HG02623 (cell line): Measurements from ENCODE around the gene TRIM28.

ENCODE experiments used
- ATAC-seq: cut with Tn5 transposase; IDR thresholded peaks from one replicate; pipeline ENCODE4 v1.9.1; 2021; ENCODE audit warnings: moderate library complexity; ENCODE audit not compliant: unreplicated experiment

The TRIM28 gene

DNA sequence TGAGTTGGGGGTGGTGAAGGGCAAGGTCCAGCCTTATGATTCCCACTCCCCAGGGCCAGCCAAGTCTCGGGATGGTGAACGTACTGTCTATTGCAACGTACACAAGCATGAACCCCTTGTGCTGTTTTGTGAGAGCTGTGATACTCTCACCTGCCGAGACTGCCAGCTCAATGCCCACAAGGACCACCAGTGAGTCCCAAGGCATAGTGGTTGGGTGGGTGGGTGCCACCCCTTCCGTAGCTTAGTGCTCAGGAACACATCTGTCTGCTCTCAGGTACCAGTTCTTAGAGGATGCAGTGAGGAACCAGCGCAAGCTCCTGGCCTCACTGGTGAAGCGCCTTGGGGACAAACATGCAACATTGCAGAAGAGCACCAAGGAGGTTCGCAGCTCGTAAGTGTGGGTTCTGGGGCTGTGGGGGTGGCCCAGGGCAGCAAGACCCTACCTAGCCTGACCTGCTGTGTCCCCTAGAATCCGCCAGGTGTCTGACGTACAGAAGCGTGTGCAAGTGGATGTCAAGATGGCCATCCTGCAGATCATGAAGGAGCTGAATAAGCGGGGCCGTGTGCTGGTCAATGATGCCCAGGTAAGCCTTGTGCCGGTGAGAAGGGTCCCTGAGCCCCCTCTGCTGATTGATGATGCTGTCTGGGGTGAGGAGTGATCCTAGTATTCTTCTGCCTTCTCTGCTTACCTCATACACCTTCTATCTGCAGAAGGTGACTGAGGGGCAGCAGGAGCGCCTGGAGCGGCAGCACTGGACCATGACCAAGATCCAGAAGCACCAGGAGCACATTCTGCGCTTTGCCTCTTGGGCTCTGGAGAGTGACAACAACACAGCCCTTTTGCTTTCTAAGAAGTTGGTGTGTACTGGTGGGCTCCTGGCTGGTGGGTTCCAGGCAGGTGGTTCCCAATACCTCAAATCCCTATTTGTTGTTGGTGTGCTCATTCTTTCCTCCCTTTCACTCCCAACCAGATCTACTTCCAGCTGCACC, 3.8 kb downstream of the TRIM28 start:
- no peak for ATAC-seq

DNA sequence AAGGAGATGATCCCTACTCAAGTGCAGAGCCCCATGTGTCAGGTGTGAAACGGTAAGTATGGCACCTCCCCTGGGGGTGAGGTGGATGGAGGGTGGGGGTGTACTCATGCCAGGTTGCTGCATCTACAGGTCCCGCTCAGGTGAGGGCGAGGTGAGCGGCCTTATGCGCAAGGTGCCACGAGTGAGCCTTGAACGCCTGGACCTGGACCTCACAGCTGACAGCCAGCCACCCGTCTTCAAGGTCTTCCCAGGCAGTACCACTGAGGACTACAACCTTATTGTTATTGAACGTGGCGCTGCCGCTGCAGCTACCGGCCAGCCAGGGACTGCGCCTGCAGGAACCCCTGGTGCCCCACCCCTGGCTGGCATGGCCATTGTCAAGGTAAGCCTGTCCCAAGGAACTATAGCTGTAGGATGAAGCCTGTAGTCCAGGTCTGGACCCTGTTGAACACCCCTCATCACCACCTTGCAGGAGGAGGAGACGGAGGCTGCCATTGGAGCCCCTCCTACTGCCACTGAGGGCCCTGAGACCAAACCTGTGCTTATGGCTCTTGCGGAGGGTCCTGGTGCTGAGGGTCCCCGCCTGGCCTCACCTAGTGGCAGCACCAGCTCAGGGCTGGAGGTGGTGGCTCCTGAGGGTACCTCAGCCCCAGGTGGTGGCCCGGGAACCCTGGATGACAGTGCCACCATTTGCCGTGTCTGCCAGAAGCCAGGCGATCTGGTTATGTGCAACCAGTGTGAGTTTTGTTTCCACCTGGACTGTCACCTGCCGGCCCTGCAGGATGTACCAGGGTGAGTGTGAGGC, 5.2 kb downstream of the TRIM28 start:
- ATAC-seq, result no peak

DNA sequence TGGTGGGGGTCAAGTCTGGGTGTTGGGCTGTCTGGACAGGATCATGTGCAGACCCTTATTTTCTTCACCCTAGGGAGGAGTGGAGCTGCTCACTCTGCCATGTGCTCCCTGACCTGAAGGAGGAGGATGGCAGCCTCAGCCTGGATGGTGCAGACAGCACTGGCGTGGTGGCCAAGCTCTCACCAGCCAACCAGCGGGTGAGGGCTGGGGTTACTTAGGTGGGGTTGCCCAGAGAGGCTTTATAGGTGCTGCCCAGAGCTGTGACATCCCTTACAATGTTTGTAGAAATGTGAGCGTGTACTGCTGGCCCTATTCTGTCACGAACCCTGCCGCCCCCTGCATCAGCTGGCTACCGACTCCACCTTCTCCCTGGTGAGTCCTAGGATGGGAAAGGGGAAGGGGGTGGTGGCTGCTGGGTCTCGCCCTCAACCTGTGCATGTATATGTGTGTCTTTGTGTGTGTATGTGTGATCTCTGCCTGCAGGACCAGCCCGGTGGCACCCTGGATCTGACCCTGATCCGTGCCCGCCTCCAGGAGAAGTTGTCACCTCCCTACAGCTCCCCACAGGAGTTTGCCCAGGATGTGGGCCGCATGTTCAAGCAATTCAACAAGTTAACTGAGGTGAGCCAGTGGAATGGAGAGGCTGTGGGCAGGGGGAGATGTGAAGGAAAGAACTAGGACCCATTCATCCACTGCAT, 5.9 kb downstream of the TRIM28 start:
- no peak for ATAC-seq

DNA sequence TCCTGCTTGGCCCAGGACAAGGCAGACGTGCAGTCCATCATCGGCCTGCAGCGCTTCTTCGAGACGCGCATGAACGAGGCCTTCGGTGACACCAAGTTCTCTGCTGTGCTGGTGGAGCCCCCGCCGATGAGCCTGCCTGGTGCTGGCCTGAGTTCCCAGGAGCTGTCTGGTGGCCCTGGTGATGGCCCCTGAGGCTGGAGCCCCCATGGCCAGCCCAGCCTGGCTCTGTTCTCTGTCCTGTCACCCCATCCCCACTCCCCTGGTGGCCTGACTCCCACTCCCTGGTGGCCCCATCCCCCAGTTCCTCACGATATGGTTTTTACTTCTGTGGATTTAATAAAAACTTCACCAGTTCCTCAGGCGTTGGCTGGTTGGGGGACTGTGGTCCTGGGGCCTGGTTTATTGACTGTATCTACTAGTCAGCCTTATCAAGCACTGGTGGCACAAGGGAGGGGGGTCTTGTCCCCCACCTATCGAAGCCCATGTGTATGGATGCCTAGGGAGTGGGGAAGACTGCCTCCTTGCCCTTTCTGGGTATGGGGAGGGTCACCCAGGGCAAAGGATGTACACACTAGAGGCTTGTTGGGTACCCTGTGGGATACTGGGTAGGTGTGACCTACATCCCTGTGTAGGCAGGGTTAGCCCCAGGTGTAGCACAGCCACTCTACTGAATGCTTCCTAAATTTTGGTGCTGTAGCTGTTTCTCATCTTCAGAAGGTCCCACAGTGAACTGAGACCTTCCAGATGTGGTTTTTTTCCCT, 6.7 kb downstream of the TRIM28 start:
- ATAC-seq, result no peak

DNA sequence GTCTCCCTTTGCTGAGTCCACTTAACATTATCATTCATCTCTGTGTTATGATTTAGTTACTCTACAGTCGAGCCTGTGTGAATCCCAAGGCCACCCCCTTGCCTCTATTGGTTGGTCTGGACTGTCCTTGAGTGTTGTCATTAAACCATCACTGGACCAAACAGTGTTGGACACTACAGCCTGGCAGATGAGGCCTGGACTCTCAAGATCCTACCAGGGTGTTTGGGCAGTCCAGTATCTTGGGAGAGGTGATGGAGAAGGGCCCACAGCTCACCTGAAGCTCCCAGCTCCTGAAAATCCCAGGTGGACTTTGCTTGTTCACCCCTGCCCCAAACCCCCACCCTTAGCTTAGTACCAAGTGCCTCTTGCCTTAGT, 7.2 kb downstream of the TRIM28 start:
- no peak for ATAC-seq

DNA sequence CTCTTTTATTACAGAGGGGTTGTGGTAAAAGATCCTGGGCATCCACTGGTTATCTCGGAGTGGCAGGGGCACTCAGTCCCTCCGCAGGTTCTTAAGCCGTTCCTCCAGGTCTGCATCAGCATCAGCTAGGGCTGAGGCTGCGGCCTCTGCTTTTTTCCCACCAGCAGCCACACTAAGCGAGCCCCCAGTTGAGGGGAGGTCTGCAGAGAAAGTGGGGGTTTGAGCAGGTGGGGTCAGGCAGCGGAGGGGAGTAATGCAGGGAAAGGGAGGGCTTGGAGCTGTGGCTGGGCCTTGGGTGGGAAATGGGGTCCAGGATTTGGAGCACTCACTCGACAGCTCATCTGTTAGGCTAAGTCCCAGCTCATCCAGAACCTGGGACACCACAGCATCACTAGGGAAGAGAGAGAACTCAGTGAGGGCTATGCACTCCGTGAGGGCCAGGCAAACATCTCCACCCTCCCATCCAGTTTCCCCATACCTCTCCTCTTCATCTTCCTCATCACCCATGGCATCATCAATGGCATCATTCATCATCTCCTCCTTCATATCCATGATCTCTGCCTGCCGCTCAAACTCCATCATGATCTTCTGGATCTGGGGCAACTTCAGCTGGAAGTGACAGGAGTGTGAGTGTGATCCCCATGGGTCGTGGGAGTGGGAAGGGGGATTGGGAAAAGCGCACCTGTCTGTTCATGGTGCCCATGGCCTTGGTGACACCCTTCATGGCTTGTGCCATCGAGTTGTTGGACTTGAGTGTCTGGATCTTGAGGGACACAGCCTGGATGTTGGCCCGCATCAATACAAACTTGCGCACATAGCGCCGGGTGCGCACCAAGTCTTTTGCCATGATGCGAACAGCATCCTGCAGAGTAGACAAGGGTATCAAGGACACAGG, 8.0 kb downstream of the TRIM28 start:
- ATAC-seq, result no peak

DNA sequence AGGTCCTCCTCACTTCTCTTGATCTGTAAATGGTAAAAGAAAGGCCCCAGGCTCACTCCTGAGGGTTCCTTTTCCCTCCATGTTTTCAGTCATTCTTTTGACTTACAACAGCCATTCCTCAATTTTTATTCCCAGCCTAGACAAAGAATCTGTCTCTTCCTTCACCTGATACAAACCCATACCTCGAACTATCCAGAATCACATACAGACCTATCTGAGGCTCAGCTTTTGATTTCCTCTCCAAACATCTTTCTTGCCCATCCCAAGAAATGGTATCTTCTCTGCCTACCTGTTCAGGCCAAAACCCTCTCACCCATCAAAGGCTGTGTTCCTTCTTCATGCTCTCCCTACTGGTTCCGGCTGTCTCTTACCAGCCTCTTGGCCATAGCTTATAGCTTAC, 8.8 kb downstream of the TRIM28 start:
- no peak for ATAC-seq

DNA sequence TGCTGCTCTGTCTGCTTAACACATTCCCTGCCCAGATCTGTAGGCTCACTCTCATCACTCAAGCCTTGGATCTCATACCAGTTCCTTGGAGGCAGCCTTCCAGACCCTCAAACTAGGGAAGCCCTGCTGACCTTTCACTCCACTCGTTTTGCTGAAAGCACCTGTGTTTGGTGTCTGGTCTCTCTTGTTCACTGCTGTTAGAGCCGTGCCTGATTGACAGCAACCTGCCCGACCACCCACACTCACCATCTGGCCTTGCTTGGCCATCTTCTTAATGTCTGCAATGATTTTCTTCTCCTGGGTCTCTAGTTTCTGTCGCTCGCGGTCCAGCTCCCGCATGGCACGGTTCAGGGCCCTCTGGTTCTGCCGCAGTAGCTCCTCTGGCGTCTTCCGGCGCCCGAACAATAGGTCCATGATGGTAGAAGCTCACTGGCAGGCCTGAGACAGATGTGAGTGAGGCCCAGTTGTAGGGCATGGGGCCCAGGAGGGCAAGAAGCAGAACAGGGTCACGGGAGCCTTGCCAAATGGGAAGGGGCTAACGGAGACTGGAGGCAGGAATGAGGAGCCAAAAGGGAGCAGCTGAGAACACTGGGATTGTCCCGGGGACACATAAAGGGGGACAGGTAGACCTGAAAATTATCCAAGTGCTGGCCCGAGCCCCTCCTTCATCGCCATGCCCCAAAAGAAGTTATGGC, 10.1 kb downstream of the TRIM28 start:
- no peak for ATAC-seq

DNA sequence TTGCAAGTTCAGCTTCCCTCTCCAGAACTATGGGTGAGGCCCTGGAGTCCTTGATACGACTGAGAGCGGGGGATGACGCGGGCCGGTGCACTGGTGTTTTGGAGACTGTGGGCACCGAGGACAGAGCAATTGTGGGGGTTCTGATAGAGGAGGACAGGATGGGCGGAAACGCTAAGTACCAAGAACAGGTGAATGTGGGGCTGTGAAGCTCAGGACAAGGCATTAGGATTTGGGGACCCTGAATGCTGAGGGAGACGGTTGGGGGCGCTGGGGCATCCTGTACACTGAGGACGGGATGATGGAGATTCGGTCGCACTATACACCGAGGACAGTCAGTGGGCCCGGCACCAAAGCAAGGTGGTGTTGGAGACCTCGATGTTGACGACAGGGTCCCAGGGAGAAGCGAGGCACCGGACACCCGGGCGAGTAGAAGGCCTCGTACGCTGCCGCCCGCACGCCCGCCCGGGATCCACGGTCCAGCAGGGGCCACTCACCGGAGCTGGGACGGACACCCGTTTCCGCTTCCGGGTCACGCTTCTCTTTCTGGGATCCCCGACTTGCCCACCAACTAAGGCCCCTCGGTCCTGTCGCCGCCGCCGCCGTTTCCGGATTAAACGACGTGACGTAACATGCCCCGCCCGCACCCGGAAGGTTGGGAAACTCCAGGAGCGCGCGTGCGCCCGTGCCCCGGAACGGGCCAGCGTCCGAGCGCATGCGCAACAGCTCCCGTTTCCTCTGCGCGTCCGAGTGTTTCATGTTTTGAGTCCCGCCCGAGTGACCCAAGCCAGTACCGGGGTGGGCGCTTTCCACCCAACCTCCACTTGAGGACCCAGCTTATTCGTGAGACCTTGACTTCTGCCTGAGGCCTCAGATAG, 10.9 kb downstream of the TRIM28 start, which contains the start of gene CHMP2A:
Gene CHMP2A, minus strand, starts transcription at position 612 of the 875 bp plus-strand sequence. CDS start 893 bp downstream, outside the sequence.
- ATAC-seq, result no peak

DNA sequence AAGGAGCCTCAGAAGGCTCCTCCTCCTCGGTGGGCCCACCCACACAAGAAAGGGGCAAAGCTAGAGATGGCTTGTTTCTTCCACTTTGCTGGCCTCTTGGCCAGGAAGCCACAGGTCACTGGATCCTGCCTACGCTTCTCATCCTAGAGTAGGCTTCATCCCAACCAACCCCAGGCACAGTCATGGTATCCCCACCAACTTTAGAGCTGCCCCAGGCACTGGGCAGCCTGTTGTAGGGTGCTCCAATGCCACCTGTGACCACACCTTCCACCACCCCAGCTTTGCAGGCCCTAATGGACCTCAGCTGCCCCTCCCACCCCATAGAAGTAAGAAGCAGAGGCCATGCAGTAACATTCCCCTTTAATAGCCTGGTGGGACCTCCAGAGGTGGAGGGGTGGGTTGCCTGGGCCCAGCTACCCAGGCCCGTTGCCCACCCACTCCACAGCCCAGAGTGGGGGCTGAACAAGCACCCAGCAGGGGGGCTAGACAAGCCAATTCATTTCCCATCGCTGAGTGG, 11.6 kb downstream of the TRIM28 start:
- no peak for ATAC-seq

DNA sequence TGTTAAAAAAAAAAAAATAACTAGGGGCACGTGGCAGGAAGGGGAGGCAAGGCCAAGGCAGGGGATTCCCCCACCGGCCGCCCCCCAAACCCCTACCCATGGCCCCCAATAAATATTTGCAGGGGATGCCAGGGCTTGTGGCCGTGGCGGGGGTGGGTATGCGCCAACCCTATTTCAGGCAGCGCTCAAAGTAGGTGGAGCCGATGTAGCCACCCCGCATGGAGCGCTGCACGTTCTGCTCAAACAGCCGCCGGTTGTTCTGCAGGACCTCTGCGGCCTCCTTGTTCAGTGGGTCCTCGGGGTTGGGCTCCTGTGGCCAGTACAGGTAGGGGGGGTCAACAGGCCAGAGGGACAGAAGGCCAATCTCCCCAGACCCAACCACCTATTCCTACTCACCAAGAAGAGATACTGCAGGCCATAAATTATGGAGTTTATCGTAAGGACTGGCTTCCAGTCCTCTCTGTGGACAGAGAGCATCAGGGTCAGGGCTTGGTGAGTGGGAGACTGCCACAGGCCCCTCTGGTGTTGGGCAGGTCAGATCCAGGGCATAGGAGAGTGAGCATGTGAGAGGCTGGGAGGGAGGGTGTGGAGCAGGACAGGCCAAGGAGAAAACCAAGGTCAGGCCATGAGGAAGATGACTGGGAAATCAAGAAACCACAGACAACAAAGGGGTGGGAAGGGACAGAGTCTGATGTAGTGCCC, 12.2 kb downstream of the TRIM28 start:
- no peak for ATAC-seq

DNA sequence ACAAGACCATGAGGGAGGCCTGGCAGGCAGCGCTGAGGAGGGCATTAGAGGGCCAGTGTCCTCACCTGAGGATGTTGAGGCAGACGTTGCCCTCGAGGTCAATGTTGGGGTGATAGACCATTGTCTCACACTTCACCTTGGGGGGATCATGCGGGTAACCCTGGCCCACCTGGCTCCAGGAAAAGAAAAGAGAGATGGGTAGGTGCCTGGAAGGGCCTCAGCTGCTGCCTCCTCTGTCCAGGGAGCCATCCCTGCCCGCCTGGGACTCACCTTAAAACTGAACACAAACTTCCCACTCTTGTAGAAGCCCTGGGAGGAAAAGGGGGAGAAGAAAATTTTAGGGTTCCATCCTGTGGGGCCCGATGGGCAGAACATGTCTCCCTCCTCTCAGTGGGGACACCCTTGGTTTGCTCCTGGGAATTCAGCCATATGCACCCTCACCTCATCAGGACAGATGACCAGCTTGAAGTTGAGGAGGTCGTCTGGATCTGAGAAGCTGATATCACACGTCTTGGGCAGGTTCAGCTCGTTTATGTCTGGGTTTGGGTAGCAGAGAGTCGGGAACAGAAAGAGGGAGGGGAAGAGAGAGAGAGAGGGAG, 12.9 kb downstream of the TRIM28 start:
- no peak for ATAC-seq

DNA sequence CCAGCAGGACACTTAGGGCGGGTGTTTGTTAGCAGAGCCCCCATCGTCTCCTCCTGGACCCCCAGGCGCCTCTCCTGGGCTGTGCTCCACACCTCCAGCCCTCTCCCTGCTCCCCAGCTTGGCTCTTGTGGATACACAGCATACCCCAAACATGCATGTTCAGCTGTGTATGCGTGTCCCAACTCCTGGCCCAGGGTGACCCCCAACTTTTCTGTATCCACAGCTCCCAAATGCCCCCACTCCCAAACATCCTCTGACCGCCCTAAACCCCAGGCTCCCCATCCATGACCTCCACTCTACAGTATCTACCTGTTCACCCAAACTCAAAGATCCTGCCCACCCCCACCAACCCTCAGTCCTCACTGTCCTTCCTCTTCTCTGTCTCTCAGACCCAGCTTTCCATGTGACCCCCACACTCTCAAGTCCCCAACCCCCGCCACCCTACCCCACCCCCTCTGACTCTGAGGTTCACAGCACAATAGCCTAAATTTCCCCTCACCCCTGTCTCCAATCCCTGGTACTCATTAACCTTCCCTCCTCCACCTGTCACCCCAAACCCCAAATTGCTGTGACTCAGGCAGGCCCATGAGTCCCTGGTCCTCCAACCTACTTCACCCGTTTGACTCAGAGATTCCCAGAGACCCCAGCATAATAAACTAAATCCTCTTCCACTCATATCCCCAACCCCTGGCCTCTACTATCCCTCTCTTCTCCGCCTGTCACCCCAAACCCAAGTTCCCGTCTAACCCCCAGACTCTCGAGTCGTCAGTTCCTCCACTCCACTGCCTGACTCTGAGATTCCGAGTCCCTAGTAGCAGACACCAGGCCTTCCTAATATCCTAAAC, 13.6 kb downstream of the TRIM28 start:
- no peak for ATAC-seq

DNA sequence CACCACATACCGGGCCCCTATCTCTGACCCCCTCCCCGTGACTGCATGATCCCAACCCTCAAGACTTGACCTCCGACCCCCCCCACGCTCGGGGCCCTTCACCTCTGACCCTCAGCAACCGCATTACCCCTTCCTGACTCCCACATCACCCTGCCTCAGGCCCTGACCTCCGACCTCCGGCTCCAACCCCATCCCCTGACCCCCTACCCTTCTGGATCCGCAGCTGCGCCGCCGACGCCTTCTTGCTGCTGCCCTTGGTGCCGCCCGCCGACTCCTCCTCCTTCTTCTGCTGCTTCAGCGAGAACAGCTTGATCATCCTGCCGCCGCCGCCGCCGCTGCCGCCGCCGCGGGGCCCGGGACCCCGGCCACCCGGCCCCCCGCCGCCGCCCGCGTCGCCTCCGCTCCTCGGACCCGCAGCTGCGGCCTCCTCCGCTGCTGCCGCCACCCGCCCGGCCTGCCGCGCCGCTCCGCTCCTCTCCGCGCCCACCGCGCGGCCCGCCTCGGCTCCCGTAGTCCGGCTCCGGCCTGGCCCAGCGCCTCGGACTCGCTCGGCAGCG, 14.3 kb downstream of the TRIM28 start, which contains the start of gene UBE2M:
Gene UBE2M, minus strand, starts transcription at position 546 of the 557 bp plus-strand sequence. Its CDS starts 230 bp downstream, at position 316.
- ATAC-seq, result peak; percentile 0

DNA sequence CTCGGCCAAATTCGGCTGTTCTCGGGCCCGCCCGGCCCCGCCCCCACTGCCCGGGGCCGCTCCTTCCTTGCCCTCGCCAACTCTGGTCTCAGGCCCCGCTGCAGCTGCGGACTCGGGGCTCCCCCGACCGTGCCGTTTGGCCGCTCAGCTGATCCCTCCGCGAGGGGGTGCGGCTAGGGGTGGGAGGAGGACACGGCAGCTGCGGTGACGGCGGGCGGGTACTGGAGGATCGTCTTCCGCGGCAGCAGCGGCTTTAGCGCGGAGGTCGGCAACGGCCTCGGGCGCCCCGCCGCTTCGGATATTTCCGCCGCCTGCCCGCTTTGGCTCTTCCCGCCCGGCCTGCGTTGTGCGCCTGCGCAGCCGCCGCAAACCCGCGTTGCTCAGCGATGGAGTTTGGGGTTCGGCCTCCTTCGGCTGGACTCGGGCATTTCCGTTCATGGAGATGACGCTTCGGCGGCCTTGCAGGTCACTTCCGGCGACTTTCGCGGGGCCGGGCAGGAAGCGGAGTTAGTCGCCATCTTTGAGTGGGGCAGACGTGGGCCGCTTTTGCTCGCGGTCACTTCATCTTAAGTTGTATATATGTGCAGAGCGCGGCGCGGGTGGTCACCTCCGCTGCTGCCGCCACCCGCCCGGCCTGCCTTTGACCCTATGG, 14.9 kb downstream of the TRIM28 start:
- peak; percentile 51 for ATAC-seq
